PC-9 (cell line): ENCODE measurements around the gene PARP12.

ENCODE experiments used
- EZH2 ChIP-seq: fragments of 200-600 bp; sonication (generic); IDR thresholded peaks from 2 replicates; pipeline ENCODE4 v1.8.0; 2017; ENCODE audit warnings: antibody characterized with exemption, low read depth
- TF ChIP-seq, protein P1 (sequence below): fragments of 200-600 bp; sonication (generic); conservative IDR thresholded peaks from 2 replicates; pipeline ENCODE4 v1.6.1; 2017; ENCODE audit warnings: mixed run types, antibody characterized with exemption, mild to moderate bottlenecking, moderate library complexity

DNA sequence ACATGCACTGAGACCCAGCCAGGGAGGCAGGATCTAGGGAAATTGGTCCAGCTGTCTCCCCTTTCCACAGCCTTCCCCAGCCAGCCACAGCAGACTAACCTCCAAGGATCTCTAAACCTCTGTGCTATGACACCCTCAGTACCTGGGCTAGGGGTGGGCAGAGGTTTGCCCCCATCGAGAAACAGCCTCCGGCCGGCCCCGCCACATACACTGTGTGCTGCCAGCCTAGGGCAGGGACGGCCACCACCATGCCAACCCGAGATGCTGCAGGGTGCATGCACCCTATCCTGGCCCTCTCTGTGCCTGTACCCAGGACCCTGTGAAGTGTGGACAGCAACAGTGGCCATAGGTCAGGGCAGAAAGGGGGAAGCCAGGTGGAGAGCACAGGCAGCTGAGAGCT is 58.1 kb downstream of the PARP12 start:
- TF ChIP-seq EZH2: no peak
- TF ChIP-seq, protein P1, sequence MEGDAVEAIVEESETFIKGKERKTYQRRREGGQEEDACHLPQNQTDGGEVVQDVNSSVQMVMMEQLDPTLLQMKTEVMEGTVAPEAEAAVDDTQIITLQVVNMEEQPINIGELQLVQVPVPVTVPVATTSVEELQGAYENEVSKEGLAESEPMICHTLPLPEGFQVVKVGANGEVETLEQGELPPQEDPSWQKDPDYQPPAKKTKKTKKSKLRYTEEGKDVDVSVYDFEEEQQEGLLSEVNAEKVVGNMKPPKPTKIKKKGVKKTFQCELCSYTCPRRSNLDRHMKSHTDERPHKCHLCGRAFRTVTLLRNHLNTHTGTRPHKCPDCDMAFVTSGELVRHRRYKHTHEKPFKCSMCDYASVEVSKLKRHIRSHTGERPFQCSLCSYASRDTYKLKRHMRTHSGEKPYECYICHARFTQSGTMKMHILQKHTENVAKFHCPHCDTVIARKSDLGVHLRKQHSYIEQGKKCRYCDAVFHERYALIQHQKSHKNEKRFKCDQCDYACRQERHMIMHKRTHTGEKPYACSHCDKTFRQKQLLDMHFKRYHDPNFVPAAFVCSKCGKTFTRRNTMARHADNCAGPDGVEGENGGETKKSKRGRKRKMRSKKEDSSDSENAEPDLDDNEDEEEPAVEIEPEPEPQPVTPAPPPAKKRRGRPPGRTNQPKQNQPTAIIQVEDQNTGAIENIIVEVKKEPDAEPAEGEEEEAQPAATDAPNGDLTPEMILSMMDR: no peak
